Stimulated activated CD4-positive, alpha-beta T cell treated with anti-CD3 and anti-CD28 coated beads, Interleukin-2, amount 100 ng/mL, for 4 hours (primary cell): ENCODE data around the gene MPRIP.
"Not testable (repeated sequence)": the region's sequence is repeated elsewhere in the genome, so short reads cannot be mapped to it uniquely, and the experiment has no call there.

Source experiments
- DNase-seq: peaks from one replicate; pipeline ENCODE4 v3.0.0-alpha.2; 2020; ENCODE audit warnings: low read depth

MPRIP gene

DNA sequence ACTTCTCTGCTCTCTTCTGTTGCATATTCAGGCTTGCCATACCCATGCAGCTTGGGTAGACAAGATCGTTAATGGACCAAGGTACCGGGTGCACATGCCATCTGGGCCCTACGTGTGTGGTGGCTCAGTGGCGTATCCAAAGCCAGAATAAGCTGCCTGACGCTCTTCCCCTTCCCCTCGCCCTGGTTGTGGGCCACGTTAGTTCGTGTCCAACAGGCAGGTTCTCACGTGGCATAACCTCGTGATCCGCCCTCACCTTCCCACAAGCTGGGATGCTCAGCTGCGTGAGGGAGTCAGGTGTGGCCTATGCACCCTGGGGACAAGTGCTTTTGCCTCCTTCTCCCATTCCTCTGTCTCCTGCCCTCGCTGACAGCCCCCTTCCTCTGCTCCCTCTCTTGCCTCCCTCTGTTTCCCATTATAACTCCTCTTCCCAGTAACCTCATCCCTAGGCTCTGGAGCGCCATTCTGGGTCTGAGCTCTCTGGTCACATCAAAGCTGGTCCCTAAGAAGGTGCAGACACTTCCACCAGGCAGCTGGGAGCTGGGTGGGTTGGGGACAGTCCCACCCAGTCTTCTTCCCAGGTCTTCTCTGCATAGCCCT lies 86.3 kb downstream of the MPRIP start:
- DNase-seq = no peak

DNA sequence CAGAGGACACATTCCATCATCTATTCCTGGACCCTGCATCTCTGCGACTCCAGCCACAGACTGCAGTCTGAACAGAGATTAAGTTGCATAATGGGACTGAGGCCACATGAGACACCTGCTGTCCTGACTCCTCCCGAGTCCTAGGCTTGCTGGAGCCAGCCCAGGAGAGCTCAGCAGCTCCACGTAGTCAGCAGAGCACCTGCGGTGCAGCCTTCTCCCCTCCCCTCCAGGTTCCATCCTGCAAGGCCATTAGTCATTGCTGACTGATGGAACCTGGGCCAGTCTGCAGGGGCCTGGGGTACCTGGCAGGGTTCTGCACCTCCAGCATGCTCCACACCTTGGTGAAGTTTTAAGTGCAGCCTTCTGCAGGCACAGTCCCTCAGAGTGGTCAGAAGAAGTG lies 87.2 kb downstream of the MPRIP start:
- no peak for DNase-seq

DNA sequence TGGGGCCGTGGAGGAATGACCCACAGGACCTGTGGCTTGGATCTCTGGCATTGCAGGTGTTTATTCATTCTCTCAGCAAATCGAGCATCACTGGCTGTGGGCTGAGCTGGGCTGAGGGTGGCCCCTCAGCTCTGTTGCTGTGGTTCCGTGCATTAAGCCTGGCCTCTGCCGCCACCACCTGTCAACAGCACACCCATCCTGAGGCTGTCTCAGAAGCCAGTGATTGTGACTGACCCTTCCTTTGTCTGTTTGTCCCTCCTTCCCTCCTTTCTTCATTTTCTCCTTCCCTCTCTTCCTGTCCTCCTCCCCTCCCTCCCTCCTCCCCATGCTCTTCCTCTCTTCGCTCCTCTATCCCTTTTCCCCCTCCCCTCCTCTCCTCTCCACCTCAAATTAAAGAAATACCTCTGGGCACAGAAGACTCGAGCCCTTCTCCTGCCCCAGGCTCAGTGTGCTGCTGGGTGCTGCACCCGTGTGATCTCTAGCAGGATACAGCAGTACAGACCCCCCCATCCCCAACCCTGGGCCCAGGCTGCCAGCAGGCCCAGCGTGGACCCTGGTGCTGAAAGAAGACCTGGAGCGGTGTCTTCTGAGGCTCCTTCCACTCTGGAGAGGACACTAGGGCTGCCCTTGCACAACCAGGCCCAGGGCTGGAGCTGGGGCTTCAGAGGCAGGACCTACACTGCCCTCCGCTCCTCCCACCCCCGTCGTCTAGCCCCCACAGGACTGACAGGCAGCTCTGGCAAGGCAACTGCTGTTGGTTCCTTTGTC lies 88.0 kb downstream of the MPRIP start:
- DNase-seq = no peak

DNA sequence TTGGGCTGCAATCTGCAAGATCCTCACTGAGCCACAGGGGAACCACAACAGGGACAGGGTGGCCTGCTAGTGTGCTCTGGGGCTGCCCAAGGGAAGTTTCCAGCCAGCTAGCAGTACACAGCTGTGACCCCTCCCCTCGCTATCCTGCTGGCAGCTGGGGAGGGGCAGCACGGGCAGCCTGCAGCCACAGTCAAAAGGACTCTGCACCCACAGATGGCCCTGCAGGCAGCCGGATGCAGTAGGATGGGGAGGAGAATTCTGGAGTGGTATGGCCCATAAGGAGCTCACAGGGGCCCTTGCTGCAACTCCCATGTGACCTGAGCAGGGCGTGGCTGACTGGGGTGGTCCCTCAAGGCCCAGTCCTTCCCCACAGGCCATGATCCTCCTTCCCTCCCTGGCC lies 89.6 kb downstream of the MPRIP start:
- no peak for DNase-seq

DNA sequence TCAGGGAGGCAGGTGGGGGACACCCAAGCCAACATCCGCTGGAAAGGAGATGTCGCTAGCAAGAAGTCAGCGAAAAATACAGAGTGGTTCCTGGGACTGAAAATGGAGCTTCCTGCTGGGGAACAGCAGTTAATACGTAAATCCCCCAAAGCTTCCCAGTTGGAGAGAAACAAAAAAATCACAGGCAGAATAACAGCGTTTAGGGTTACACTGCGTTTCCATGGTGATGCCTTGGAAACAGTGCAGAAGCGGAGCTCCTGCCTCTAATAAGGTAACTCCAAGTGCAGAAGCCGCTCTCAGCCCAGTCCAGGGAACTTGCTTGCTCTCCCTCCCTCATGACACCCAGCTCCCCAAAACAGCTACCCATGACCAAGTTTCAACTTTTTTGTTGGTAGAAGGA lies 90.5 kb downstream of the MPRIP start:
- no peak for DNase-seq

DNA sequence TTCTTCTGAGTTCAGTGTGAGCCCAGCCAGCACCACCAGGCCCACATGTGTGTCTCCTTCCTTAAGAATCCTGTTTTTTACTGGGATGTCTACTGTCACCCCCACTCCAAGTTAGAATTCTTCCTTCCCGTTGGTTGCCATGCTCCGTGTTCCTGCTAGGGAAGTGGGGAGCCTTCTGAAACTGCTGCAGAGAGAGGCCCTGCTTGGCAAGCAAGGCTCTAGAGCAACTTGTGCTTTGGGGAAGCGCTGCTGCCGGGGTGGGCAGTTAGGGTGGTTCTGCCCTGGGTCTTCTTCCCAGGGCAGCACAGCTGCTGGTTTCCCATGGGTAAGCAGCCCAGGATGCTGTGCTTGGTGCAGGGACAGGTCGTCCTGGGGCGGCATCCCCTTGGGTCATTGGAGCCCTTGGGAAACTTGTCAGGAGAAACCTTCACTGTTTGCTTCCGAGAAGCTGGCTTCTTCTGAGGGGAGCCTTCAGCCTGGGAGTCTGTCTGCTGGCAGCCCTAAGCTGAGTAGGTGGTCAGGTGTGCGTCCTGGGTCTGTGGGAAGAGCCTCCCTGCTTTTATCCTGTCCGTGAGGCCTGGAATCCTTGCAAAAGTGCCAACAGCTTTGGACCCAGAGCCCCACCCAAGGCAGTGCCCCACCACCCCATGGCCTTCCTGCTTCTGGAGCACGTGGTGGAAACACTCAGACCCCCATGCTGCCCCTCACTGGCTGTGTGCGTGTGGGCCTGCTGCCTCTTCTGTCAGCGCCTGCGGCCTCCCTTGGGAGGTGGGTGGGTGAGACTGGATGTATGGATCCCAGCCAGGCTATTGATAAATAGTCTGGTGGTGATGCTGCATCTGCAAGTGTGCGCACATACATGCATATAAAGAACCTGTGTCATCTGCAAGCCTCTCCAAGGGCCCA lies 92.0 kb downstream of the MPRIP start:
- DNase-seq = no peak

DNA sequence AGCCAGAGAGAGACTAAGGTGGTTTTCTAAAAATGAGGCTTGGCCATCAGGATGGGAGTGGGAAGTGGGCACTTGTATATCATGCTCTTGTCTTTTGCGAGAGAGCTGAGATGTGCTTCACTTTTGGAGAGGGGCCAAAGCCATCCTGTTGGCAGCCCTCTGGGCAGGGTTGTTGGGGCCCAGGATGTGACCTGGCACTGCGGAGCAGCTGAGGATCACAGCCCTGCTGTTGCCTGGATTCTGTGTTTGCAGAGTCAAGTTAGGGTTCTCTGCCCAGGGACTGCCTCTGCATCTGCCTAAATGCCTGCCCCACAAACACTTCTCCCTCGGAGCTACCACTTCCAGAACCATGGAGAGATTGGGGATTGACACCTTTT lies 92.7 kb downstream of the MPRIP start:
- no peak for DNase-seq

DNA sequence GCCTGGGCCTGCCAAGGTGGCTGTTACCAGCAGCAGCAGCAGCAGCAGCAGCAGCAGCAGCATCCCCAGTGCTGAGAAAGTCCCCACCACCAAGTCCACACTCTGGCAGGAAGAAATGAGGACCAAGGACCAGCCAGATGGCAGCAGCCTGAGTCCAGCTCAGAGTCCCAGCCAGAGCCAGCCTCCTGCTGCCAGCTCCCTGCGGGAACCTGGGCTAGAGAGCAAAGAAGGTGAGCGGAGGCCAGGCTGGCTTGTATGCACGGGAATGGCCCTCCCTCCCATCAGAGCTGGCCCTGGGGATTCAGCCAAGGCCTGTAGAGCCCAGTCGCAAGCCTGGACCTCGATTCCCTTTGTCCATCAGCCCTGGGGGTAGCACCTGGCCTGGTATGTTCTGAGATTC lies 94.0 kb downstream of the MPRIP start:
- not testable (repeated sequence) for DNase-seq

DNA sequence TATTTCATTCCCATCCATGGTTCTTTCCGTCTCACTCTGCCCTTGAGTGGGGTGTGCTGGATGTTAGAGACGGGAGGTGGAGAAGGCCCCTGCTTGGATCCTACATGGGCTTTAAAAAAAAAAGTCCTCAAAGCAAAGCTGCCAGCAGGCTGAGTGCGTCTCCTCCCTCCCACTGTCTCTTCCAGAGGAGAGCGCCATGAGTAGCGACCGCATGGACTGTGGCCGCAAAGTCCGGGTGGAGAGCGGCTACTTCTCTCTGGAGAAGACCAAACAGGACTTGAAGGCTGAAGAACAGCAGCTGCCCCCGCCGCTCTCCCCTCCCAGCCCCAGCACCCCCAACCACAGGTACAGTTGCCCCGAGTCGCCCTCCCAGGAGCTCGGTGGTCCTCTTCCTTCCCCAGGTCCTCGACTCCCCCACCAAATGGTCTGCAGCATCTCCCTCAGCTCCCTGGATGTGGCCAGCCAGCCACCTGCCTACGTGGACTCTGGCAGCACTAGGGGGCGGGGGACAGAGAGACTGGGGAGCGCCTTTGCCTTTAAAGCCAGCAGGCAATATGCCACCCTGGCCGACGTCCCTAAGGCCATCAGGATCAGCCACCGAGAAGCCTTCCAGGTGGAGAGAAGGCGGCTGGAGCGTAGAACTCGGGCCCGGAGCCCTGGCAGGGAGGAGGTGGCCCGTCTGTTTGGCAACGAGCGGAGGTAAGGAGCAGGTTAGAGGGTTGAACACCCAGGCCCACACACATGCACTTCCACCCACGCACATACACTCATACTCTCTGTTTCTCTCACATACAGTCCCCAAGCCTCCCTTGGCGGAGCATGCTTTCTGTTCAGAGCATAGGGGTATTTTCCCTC lies 95.7 kb downstream of the MPRIP start:
- no peak for DNase-seq

DNA sequence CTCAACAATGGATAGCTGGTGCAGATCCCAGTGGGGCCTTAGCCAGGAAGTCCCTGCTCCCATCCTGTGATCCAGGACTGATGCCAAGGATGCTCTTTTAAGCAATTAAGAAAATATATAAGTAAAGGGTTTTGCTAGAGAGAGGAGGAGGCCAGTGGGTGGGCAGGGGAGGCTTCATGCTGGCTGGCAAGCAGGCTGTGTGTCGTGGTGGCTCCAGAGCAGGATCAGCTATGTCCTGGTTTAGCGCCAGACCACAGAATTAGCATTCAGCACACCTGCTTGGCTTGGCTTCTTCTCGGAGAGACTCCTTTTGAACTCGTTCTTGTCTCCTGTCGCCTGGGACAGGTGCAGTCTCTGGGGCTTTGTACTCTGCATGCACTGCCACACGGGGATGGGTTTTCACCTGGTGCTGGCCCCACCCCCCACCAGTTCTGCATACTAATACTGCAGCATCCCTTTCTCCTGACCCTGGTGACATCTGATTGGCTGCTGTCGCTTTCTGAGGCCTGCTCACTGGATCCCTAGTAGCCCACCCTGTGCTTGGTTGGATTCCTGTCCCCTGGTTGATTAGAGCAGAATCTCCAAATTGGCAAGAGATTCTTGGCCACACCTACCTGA lies 97.8 kb downstream of the MPRIP start:
- DNase-seq = no peak

DNA sequence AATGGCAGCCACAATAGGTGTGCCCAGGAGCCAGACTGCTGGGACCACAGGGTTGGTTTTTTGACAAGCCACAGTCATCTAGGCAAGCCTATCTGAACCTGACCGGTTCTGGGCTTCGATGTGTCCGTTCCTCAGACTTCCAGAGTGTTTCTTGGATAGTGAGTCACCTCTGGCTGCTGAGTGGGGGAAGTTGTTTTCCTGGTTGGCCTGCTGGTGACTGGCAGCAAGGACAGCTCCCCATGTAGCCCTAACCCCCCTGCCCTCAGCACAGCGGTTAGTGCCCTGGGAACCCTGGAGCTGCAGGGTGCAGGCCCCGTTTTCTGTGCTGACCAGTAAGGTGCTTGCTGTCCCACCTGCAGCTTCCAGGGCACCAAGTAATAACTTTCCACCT lies 98.3 kb downstream of the MPRIP start:
- no peak for DNase-seq

DNA sequence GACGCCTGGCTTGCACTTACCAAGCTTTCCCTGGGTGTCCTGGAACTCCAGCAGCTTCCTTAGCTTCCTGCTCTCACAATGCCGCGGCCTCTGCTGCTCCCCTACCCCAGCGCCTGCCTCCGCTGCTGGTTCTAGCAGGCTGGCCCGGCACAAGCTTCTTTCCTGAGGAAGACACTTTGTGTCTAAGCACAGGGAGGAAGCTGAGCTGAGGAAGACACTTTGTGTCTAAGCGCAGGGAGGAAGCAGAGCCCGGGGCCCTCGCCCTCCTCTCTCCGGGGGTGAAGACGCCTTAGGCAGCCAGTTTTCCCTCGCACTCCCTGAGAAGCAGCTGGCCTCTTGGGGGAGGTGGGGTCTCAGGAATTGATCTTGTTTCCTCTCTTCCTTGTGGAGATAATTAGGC lies 99.0 kb downstream of the MPRIP start:
- DNase-seq = no peak

DNA sequence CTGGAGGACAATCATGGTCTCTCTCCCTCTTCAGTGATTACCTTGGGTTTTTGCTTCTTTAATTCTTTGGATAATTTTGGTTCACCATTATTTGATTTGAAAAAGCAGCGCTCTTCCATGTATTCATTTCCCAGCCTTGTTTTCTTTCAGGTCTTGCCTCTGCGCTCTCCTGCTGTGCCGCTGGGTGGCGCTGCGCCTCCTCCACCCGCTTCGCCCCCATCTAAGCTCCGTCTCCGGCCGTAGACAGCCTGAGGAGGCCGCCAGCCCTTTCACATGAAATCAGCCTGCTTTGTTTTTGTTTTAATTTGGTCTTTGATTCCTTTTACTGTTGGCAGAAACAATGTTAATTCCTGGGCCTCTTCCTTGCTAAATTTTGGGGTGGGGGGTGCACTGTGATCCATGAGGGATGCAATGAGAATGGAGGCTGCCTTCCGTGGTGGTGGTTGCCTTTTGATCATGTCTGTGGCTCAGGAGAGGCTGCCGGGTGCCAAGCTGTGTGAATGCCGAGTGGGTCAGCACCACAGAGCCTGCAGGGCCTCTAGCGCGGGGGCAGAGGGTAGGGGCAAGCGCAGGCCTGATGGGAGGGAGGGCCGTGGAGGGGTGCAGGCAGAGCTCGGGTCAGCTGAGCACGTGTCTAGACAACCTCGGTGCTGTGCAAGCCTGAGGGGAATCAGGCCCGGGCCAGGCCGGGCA lies 99.7 kb downstream of the MPRIP start:
- no peak for DNase-seq

DNA sequence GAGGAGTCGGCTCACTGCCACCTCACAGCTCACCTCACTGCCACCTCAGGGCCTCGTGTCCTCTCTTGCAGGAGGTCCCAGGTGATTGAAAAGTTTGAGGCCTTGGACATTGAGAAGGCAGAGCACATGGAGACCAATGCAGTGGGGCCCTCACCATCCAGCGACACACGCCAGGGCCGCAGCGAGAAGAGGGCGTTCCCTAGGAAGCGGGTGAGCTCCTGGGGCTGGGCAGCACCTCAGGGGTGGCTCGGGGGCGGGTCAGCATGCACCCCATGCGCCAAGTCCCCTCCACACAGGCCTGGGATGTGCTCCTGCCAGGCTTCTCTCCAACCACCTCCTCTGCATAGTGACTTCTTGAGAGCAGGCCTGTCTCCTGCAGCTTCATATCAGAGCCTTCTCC lies 100.3 kb downstream of the MPRIP start:
- no peak for DNase-seq

DNA sequence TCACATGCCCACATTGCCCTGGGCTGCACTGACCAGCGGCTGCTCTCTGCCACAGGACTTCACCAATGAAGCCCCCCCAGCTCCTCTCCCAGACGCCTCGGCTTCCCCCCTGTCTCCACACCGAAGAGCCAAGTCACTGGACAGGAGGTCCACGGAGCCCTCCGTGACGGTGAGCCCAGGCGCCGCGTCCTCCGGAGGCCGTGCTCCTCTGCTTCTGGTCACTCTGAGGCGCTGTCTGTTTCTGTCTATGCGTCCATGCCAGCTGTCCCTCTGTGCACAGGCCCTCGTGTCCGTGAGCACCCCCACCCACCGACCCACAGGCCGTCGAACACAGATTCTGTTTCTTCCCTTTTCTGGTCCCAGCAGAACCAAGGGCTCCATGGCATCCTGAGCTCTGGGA lies 101.2 kb downstream of the MPRIP start:
- no peak for DNase-seq

DNA sequence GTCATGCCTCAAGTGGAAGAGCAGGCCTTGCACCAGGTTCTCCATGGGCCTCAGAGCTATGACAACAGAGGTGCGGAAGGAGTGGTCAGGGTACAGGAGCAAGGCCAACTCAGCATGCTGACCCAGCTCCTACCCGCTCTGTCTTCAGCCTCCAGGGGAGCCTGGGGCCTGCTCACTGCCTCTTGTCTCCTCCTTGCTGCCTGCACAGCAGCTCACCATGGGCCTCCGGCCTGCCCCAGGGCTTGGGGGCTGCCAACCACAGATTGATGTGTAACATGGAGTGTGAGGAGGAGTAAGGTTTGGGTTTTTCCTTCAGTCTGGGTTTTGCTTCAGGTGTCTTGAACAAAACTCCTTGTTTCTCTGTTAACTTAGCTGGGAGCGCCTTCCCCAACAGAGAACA lies 101.8 kb downstream of the MPRIP start:
- DNase-seq = no peak

DNA sequence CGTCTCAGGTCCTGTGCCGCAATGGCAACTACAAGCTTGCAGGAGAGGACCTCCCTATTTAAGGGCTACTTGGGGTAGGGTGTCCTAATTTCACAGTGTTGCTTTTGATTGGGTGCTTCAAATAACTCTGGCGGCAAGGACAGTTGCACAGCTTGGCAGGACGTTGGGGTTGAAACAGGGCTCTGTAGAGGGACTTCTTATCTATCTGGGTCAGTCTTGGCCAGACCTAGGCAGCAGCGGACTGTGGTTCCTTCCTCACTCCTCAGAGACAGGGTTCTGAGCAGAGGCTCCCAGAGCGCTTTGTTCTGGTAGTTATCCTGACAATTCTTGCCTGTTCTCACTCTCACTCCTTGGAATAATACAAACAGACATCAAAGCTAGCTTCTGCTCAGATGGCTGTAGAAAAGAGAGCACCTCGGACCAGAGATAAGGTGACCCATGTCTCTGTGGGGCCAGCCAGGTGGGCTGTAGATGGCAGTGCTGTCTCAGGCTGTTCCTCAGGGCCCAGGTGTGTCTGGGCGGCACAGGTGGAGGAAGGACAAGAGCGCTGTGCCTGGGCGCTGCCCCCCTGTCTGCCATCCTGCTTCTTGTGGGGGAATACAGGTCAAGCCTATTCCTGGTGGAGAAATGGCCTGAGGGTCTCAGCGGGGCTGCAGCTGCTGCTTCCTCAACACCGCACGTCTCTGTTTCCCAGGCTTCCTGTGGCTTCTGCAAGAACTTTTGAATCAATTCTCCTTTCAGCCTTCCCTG lies 102.8 kb downstream of the MPRIP start:
- DNase-seq = no peak

DNA sequence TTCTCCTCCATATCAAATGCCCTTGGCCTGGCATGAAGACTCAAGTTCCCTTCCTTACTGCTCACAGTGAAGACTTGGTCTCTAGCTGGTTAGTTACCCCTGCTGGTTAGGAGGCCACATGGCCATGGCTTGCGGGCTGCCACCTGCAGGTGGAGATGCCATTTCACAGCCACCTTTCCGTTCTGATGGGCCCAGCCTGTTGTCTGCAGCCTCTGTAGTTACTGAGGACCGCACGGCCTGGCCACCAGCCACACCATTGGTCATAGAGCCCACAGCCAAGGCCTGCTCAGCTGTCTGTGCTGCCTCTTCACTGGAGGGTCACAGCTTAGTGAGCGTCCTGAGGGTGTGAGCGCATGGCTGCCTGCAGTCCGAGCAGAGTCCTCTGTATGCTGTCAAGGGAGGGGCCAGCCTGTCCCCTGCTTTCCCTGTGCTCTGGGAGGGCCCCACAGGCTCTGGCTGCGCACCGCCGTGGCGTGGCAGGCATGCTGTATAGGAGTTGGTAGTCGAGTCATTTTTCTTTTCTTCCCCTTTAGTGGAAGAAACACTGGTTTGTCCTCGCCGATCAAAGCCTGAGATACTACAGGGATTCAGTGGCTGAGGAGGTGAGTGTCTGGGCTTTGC lies 104.6 kb downstream of the MPRIP start:
- DNase-seq = no peak

DNA sequence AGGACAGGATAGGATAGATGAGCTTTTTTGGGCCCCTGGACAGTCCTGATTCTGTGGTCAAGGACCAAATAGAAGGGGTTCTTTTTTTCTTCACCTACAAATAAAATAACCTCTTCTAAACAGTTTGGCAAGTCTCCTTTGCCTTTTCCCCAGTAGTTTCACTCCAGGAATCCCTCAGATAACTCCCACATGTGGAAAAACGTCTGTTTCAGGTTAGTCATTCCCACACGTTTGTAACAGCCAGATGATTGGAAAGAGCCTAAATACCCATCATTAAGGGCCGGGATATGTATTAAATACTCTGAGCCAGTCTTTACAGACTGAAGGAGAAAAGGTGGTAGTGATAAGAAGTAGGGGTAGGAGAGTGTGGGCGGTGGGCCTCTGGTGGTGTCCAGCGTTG lies 105.6 kb downstream of the MPRIP start:
- no peak for DNase-seq
